Measurements from ENCODE around the gene NCDN.

Gene NCDN

GRCh38 chr1:35555601-35556477, 1.8 kb upstream of the NCDN start:
- DNase-seq, result no peak

DNA sequence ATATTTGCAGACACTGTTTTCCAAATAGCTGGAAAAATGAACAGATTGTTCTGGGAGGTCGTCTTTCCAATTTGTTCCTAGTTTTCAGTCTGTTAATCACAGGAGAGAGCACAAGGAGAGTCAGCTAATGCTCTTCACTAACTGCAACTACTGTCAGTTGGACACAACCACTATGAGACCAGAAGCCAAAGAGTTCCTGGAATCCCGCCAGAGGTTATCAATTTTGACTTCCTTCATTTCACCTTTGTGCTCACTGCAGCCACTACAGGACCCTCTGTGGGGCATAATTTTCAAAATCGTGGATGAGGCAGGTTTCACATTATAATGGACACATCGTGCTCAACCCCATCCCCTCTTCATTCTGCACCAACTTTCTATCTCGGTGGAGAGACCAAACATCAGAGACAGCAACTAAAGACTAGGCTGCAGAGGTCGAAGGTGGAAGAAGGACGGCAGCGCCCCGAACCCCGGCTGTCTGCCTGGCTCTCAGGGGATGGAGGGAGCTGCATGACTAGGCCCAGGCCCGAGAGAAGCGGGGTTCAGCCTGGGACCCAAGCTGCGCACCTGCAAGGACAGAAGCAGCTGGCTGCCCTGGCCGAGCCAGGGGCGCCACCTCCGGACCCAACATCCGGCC, 998 bp upstream of the NCDN start:
- DNase-seq, result no peak

GRCh38 chr1:35557118-35557610, 435 bp upstream of the NCDN start, which contains the start of gene KIAA0319L:
TSS of gene KIAA0319L (minus strand) at chr1:35557403. CDS start at chr1:35554491, 2,912 bp downstream.
- peak; percentile 91 to 97 for DNase-seq

GRCh38 chr1:35558374-35559316, 1.0 kb downstream of the NCDN start:
- no peak for DNase-seq

- no peak for DNase-seq
Measured at GRCh38 chr1:35559317-35559944, 1.8 kb downstream of the NCDN start.

DNA sequence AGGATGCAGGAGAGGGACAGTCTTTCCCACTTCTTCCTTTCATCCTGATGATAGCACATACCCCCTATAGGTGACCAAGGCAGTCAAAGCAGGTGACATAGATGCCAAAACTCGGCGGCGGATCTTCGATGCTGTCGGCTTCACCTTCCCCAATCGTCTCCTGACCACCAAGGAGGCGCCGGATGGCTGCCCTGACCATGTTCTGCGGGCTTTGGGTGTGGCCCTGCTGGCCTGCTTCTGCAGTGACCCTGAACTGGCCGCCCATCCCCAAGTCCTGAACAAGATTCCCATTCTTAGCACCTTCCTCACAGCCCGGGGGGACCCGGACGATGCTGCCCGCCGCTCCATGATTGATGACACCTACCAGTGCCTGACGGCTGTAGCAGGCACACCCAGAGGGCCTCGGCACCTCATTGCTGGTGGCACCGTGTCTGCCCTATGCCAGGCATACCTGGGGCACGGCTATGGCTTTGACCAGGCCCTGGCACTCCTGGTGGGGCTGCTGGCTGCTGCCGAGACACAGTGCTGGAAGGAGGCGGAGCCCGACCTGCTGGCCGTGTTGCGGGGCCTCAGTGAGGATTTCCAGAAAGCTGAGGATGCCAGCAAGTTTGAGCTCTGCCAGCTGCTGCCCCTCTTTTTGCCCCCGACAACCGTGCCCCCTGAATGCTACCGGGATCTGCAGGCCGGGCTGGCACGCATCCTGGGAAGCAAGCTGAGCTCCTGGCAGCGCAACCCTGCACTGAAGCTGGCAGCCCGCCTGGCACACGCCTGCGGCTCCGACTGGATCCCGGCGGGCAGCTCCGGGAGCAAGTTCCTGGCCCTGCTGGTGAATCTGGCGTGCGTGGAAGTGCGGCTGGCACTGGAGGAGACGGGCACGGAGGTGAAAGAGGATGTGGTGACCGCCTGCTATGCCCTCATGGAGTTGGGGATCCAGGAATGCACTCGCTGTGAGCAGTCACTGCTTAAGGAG, 2.9 kb downstream of the NCDN start:
- peak; percentile 76 to 80 for DNase-seq

DNA sequence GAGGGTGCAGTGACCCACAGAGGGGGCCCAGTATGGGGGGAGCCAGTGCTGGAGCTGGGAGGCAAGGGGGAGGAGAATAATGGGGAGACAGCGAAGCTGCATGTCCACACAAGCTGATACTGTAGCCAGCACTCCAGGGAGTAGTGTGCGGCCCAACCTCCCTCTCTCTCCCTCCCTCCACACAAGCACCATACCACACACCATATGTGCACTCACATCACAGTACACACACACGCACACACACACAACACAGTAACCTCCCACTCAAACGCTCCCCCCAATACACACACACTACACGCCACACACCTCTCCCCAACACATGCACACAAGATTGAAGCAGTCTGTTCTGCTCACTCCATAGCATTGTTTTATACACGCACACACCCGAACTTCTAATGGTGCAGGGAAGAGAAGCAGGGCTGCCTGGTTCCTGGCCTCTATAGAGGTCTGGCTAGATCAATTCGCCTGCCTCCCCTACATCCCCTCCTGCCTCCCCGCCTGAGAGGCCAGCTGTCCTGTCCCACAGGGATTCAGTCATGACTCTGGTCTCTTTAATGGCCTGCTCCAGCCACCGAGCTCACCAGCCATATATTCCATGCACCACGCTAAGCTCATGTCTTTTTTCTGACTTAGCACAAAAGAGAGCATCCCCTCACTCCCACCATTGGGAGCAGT, 3.8 kb downstream of the NCDN start:
- DNase-seq, result no peak

DNA sequence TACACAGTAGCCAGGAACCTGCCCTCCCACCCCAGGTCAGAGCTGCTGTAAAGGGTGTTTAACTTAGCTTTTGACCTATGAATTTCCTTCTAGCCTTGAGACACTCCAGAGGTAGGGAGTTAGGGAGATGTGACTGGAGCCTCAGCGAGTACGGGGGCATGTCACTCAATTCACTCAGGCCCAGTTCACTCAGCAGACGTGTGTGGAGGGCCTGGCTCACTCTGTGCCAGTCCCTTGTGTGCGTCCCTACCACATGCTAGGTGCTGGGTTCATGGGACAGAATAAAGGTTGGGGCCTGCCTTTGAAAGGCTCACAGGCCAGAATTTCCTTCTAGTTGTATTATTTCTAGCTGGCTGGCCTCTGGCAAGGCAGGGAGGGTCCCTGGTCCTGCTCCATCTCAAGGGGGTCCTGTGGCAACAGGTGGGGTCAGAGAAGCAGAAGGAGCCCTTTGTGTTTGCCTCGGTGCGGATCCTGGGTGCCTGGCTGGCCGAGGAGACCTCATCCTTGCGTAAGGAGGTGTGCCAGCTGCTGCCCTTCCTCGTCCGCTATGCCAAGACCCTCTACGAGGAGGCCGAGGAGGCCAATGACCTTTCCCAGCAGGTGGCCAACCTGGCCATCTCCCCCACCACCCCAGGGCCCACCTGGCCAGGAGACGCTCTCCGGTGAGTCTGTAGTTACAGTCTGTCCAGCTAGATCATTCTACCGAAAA, 4.5 kb downstream of the NCDN start:
- DNase-seq, result no peak

DNA sequence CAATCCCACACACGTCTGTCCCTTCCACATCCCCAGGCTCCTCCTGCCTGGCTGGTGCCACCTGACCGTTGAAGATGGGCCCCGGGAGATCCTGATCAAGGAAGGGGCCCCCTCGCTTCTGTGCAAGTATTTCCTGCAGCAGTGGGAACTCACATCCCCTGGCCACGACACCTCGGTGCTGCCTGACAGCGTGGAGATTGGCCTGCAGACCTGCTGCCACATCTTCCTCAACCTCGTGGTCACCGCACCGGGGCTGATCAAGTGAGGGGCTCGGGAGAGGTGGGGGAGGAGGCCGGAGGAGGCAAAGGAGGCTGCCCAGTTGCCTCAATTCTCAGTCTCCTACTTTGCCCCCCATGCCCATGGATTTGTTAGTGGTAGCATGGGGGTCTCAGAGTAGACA, 5.6 kb downstream of the NCDN start:
- DNase-seq, result no peak

GRCh38 chr1:35564037-35564883, 6.7 kb downstream of the NCDN start:
- DNase-seq, result peak; percentile 35 to 41

DNA sequence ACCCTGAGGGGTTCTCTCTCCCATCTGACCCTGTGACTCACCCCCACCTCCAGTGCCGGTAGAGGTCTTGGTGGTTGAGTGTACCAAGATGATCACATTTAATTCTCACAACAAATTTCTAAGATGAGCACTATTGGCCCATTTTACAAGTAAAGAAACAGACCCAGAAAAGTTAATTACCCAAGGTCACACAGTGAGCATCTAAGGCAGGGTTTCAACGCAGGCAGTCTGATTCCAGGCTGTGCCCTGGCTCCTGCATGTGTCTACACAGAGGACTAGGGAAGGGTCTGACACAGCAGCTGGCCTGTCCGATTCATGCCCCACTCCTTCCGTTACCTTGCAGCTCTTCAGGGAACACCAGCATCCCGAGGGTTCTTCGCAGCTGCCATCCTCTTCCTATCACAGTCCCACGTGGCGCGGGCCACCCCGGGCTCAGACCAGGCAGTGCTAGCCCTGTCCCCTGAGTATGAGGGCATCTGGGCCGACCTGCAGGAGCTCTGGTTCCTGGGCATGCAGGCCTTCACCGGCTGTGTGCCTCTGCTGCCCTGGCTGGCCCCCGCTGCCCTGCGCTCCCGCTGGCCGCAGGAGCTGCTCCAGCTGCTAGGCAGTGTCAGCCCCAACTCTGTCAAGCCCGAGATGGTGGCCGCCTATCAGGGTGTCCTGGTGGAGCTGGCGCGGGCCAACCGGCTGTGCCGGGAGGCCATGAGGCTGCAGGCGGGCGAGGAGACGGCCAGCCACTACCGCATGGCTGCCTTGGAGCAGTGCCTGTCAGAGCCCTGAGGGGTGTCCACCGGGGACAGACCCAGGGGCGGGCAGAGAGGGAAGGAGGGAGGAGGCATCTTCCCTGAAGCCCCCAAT, 7.5 kb downstream of the NCDN start:
- no peak for DNase-seq

DNA sequence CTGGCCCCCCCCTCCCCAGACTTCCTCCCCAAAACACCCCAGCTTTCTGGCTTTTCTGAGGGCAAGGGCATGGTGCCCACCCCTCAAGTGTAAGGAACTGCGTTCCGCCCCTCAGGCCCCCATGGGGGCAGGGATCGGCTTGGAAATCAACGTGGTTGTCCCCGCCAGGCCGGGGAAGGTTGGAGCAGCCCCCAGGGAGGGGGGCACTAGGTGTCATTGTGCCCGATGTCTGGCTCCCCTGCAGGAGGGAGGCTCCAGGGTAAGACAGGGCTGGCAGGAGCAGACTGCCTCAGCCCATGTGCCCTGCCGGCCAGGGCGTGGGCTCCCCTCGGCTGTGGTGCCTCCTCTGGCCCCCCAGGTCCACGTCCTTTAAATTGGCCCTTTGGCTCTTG, 8.1 kb downstream of the NCDN start:
- no peak for DNase-seq

DNA sequence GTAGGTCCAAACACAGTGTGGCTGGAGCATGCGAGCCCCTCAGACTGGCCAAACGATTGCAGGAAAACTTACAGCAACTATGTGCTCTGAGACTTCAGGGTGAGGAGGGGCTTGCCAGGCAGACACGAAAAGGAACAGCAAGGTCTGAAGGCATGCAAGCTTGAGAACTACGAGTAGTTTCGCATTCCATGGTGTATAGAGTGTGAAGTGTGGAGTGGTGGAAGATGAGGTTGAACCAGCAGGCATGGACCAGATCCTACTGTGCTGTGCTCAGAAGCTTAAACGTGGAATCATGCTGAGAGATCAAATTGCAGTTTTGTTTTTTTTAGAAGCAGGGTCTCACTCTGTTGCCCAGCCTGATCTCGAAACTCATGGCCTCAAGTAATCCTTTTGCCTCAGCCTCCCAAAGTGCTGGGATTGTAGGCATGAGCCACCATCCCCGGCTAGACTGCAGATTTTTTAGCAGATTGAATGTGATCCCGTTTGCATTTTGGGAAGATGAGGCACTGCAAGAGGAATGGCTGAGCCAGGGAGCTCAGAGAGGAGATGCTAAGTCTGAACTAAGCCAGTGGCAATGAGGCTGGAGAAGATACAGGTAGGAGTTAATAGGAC, 10.5 kb downstream of the NCDN start:
- DNase-seq, result no peak

DNA sequence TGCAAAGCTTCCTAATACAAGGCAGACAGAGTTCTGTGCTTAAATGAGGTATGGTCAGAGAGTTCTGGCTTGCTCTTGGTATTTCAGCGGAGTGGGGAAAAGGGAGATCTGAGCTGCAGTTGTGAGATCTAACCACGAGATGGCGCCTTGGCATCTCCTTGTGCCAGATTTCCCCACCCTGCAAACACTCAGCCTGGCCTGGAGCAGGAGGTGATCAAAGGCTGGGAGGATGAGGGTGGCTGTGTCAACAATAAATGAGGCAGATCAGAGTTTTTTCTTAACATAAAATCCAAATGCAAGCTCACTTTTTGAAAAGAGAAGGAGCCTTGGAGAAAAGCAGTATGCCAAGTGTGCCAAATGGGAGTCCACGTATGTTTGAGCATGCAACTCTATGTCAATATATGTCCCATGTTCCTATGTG, 11.4 kb downstream of the NCDN start:
- peak; percentile 55 to 72 for DNase-seq

GRCh38 chr1:35569936-35570335, 12.3 kb downstream of the NCDN start:
- no peak for DNase-seq

DNA sequence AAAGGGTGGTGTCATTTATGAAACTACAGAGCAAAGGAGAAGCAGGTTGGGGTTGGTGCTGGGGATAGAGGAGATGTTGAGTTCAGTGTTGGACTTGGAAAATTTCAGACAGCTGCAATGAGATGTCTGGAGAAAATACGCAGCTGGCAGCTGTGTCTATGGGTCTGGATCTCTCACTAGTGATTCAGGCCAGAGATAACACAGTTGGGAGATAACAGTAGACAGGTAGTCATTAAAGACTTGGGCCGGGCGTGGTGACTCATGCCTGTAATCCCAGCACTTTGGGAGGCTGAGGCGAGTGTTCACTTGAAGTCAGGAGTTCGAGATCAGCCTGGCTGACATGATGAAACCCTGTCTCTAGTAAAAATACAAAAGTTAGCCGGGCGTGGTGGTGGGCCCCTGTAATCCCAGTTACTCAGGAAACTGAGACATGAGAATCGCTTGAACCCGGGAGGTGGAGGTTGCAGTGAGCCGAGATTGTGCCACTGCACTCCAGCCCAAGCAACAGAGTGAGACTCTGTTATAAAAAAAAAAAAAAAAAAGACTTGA, 13.1 kb downstream of the NCDN start:
- DNase-seq, result no peak

GRCh38 chr1:35571263-35571662, 13.7 kb downstream of the NCDN start:
- no peak for DNase-seq

Measured in hippocampal formation (tissue), 2 donors.